Gastrocnemius medialis (tissue), 4 donors: ENCODE measurements around the gene BRICD5.

Experiments used
- CTCF ChIP-seq, 5 experiments: fragments of 450-650 bp in 3 of 5; fragments of 200-600 bp in 2 of 5; sonication (generic) in 2 of 5; IDR thresholded peaks in 4 of 5; conservative IDR thresholded peaks in 1 of 5; 1 replicate in 4 of 5; 2 replicates in 1 of 5; pipeline ENCODE4 v1.5.1; 2016 to 2019; ENCODE audit warnings: antibody characterized with exemption in 5 of 5, mild to moderate bottlenecking in 3 of 5, moderate library complexity in 3 of 5
- POLR2A ChIP-seq, 2 donors: fragments of 450-650 bp; IDR thresholded peaks; one replicate each; pipeline ENCODE4 v1.6.1; 2017; ENCODE audit warnings: antibody characterized with exemption in 2 of 2, mild to moderate bottlenecking in 2 of 2, moderate library complexity in 2 of 2

GRCh38 chr16:2200313-2200712 is 10.3 kb downstream of the BRICD5 start:
- TF ChIP-seq POLR2A (IDR thresholded peaks at IDR 0.05) (no peak), CTCF (IDR thresholded peaks at IDR 0.05 in 4 of 5, conservative IDR thresholded peaks at IDR 0.05 in 1 of 5) (no peak)
